ENCODE measurements around the gene SV2C.

- no peak for TF ChIP-seq CTCF (IDR thresholded peaks at IDR 0.05)
- TF ChIP-seq POLR2A (IDR thresholded peaks at IDR 0.05): no peak
- no peak for TF ChIP-seq EP300 (IDR thresholded peaks at IDR 0.05)
Measured at GRCh38 chr5:76153271-76153670, 70.1 kb downstream of the SV2C start.
